Raji (cell line): Measurements from ENCODE around the gene SUPT20HL1.

ENCODE experiments used
- POLR2A ChIP-seq: IDR thresholded peaks from 2 replicates; pipeline ENCODE4 v1.6.1; 2011; ENCODE audit warnings: low read depth, low read length, control low read depth; ENCODE audit not compliant: insufficient read depth

The SUPT20HL1 gene

GRCh38 chrX:24360272-24360671 is at the start of gene SUPT20HL1:
Gene SUPT20HL1 (plus strand): TSS chrX:24360639. CDS start chrX:24362761, 2,122 bp downstream.
- TF ChIP-seq POLR2A: no peak

- TF ChIP-seq POLR2A: no peak
These were observed 46.3 kb upstream of the SUPT20HL1 start, which contains the start of gene SUPT20HL2 for GRCh38 chrX:24314019-24314635. Gene SUPT20HL2 (minus strand): TSS chrX:24314069. CDS start chrX:24313315, 754 bp downstream.

- TF ChIP-seq POLR2A: no peak
These were observed 44.3 kb upstream of the SUPT20HL1 start for GRCh38 chrX:24316111-24316510.

GRCh38 chrX:24317567-24317966 is 42.9 kb upstream of the SUPT20HL1 start:
- TF ChIP-seq POLR2A: no peak

- no peak for TF ChIP-seq POLR2A
These were observed 38.6 kb upstream of the SUPT20HL1 start for GRCh38 chrX:24321741-24322395.

GRCh38 chrX:24325231-24325630 is 35.2 kb upstream of the SUPT20HL1 start:
- no peak for TF ChIP-seq POLR2A

- no peak for TF ChIP-seq POLR2A
These were observed 27.6 kb upstream of the SUPT20HL1 start for GRCh38 chrX:24332878-24333277.

GRCh38 chrX:24333371-24333770 is 27.1 kb upstream of the SUPT20HL1 start:
- TF ChIP-seq POLR2A: no peak

GRCh38 chrX:24334461-24334860 is 26.0 kb upstream of the SUPT20HL1 start:
- no peak for TF ChIP-seq POLR2A

GRCh38 chrX:24335871-24336270 is 24.6 kb upstream of the SUPT20HL1 start:
- TF ChIP-seq POLR2A: no peak

- no peak for TF ChIP-seq POLR2A
These were observed 20.5 kb upstream of the SUPT20HL1 start for GRCh38 chrX:24339911-24340310.

GRCh38 chrX:24340501-24340900 is 19.9 kb upstream of the SUPT20HL1 start:
- no peak for TF ChIP-seq POLR2A

GRCh38 chrX:24341795-24342194 is 18.6 kb upstream of the SUPT20HL1 start:
- TF ChIP-seq POLR2A: no peak

GRCh38 chrX:24343719-24344118 is 16.7 kb upstream of the SUPT20HL1 start:
- no peak for TF ChIP-seq POLR2A

- no peak for TF ChIP-seq POLR2A
These were observed 12.6 kb upstream of the SUPT20HL1 start for GRCh38 chrX:24347881-24348280.

GRCh38 chrX:24350217-24350616 is 10.2 kb upstream of the SUPT20HL1 start:
- no peak for TF ChIP-seq POLR2A

- TF ChIP-seq POLR2A: no peak
These were observed 5.3 kb upstream of the SUPT20HL1 start for GRCh38 chrX:24355095-24355494.

GRCh38 chrX:24357106-24357505 is 3.3 kb upstream of the SUPT20HL1 start:
- TF ChIP-seq POLR2A: no peak
